Testis (tissue), 3 donors: Measurements from ENCODE around the gene SLC25A44. TPM values are rescaled to one million over a fixed set of nuclear protein-coding genes. Genes with fewer than 3 reads are reported as not detected.

Experiments used
- DNase-seq: peaks from one replicate; pipeline ENCODE4 v3.0.0-alpha.2; 2019
- H3K27ac ChIP-seq, 2 donors: fragments of 200-600 bp; sonication (generic); one replicate each; pipeline ENCODE4 v1.5.1; 2019
- H3K27me3 ChIP-seq: fragments of 200-600 bp; sonication (generic); one replicate; pipeline ENCODE4 v1.5.1; 2019
- H3K36me3 ChIP-seq: fragments of 200-600 bp; sonication (generic); one replicate; pipeline ENCODE4 v1.5.1; 2017; ENCODE audit warnings: low read depth; ENCODE audit errors: missing control alignments
- H3K4me1 ChIP-seq: fragments of 200-600 bp; sonication (generic); one replicate; pipeline ENCODE4 v1.5.1; 2019
- H3K4me3 ChIP-seq, 2 donors: fragments of 200-600 bp; sonication (generic); one replicate each; pipeline ENCODE4 v1.5.1; 2017 to 2019
- H3K9me3 ChIP-seq: fragments of 200-600 bp; sonication (generic); one replicate; pipeline ENCODE4 v1.5.1; 2017
- POLR2A ChIP-seq: fragments of 450-650 bp; IDR thresholded peaks from one replicate; pipeline ENCODE4 v1.6.1; 2017; ENCODE audit warnings: antibody characterized with exemption, mild to moderate bottlenecking, moderate library complexity
- WGBS, 2 donors: methylation state at CpG; one replicate each; pipeline ENCODE4 v1.1.5; 2018; 5-methylcytosine and 5-hydroxymethylcytosine counted together
- intact Hi-C: fragments of 100-400 bp; cut with DNase I; formaldehyde crosslinking; loops from one replicate; pipeline ENCODE4 v1.15.1; 2023; ENCODE audit warnings: low total_unique reads
- polyA plus RNA-seq: library from polyadenylated mRNA; stranded (reverse); fragments of 350-450 nt; fragmentation: Illumina TruSeq; extraction: RNeasy Lipid Tissue Mini Kit (QIAGEN cat#74804); gene quantifications from one replicate; pipeline ENCODE4 v1.2.3, GENCODE V29; 2014; ENCODE audit warnings: low read depth, low replicate concordance; ENCODE audit not compliant: insufficient read depth
- total RNA-seq, 2 donors: library from RNA; depleted of rRNA; stranded (reverse); fragments of >200 nt; gene quantifications; one replicate each; pipeline ENCODE4 v1.2.3, GENCODE V29; 2016
- TF ChIP-seq, protein P1 (sequence below), 3 experiments: fragments of 450-650 bp in 2 of 3; fragments of 200-600 bp in 1 of 3; sonication (generic) in 1 of 3; IDR thresholded peaks; one replicate each; pipeline ENCODE4 v1.5.1; 2016 to 2019; ENCODE audit warnings: antibody characterized with exemption in 3 of 3, mild to moderate bottlenecking in 2 of 3, moderate library complexity in 1 of 3

Gene SLC25A44
- total and polyA plus RNA-seq, 3 donors from 2014 or later, result 32.4 to 34.2 (median 32.8) TPM

DNA sequence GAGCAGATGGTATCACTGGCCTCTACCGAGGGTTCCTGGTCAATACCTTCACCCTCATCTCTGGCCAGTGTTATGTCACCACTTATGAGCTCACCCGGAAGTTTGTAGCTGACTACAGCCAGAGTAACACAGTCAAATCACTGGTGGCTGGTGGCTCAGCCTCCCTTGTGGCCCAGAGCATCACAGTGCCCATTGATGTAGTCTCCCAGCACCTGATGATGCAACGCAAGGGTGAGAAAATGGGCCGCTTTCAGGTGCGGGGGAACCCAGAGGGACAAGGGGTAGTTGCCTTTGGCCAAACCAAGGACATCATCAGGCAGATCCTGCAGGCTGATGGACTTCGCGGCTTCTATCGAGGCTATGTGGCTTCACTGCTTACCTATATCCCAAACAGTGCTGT lies 6.1 kb downstream of the SLC25A44 start:
- Histone ChIP-seq H3K4me3 (no peak overlapping the region), H3K36me3 (no peaks in the 10 kb centered on the region), H3K27ac (no peak overlapping the region), H3K27me3 (no peaks in the 10 kb centered on the region), H3K9me3 (no peaks in the 10 kb centered on the region), H3K4me1 (peaks cover 6% of the 10 kb centered on the region)
- DNase-seq, result no peak
- WGBS, 2 donors, result 77 to 96% methylated on average over 5 to 8 of the region's 8 CpGs
- intact Hi-C loops, result no loop called here
- TF ChIP-seq, protein P1, sequence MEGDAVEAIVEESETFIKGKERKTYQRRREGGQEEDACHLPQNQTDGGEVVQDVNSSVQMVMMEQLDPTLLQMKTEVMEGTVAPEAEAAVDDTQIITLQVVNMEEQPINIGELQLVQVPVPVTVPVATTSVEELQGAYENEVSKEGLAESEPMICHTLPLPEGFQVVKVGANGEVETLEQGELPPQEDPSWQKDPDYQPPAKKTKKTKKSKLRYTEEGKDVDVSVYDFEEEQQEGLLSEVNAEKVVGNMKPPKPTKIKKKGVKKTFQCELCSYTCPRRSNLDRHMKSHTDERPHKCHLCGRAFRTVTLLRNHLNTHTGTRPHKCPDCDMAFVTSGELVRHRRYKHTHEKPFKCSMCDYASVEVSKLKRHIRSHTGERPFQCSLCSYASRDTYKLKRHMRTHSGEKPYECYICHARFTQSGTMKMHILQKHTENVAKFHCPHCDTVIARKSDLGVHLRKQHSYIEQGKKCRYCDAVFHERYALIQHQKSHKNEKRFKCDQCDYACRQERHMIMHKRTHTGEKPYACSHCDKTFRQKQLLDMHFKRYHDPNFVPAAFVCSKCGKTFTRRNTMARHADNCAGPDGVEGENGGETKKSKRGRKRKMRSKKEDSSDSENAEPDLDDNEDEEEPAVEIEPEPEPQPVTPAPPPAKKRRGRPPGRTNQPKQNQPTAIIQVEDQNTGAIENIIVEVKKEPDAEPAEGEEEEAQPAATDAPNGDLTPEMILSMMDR (IDR thresholded peaks at IDR 0.05), result no peak
- no peak for TF ChIP-seq POLR2A

DNA sequence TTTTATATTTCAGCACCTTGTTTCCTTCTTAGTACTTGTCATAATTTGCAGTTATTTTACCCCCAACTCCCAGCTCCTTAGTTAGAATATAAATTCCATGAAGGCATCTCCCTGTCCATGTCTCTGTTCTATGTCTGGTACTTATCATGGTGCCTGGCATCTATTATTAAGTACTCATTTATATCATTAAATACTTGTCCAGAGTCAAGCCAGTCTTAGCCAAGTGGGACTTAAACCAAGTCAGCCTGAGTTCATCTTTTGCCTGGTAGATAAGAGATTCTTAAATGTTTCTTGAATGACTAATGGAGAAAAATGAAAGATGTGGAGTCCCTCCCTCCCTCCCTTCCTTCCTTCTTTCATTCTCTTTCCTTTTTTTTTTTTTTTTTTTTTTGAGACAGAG lies 9.4 kb downstream of the SLC25A44 start:
- Histone ChIP-seq H3K27ac (no peak overlapping the region), H3K9me3 (no peaks in the 10 kb centered on the region), H3K4me3 (no peak overlapping the region), H3K36me3 (no peaks in the 10 kb centered on the region), H3K27me3 (no peaks in the 10 kb centered on the region), H3K4me1 (peaks cover 3% of the 10 kb centered on the region)
- no peak for DNase-seq
- intact Hi-C loops, result no loop called here
- no peak for TF ChIP-seq POLR2A
- TF ChIP-seq, protein P1 (IDR thresholded peaks at IDR 0.05), result no peak

DNA sequence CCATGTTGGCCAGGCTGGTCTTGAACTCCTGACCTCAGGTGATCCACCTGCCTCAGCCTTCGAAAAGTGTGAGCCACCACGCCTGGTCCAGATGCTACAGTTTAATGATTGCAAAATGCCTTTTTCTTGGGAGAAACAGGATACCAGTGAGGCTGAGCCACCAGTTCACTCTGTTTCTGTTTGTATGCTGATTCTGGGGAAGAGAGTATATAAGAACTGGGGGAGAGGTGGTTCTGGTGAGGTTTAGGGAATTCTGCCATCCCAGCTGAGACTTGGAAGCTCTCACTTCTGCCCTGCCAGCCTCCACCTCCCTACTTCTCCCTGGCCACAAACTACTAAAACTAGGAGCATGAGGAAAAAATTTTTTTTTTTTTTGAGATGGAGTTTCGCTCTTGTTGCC lies 10.8 kb downstream of the SLC25A44 start:
- H3K9me3 ChIP-seq, result no peaks in the 10 kb centered on the region
- 95 to 98% methylated on average over 3 of the region's 3 CpGs for WGBS, 2 donors
- intact Hi-C loops, result no loop called here
- H3K4me3 ChIP-seq, result no peak overlapping the region
- no peak overlapping the region for H3K27ac ChIP-seq
- H3K27me3 ChIP-seq, result no peaks in the 10 kb centered on the region
- TF ChIP-seq POLR2A, result no peak
- TF ChIP-seq, protein P1 (IDR thresholded peaks at IDR 0.05), result no peak
- H3K36me3 ChIP-seq, result no peaks in the 10 kb centered on the region
- no peaks in the 10 kb centered on the region for H3K4me1 ChIP-seq
- DNase-seq, result no peak

DNA sequence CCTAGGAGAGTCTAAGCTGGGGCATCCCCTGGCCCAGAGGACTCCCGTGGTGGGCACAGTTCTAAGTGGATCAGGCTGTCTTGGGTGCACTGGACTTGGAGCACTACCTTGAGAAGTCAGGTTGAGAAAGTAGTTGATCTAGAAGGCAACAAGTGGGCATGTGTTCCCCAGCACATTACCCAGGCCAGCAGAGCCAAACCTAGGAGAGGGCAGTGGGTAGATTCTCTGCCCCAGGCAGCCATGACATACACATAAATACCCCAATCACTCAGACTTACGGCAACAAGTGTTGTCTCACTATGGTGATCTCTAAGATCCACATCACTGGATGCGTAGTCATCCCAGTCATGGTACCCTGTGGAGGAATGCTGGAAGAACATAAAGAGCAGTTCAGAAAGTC lies 17.3 kb downstream of the SLC25A44 start:
- intact Hi-C loops, result no loop called here
- H3K9me3 ChIP-seq, result no peaks in the 10 kb centered on the region

DNA sequence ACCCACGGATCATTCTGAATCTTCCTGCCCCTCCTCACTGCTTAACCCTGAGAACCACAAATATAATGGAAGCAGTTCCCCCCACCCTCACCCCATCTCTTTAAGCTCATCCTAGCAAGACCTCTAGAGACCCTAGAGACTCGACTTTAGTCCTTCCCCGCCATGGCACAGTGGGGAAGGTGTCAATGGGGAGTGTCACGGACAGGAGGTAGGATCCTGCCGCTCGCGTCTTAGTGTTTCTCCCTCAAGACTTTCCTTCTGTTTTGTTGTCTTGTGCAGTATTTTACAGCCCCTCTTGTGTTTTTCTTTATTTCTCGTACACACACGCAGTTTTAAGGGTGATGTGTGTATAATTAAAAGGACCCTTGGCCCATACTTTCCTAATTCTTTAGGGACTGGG lies 18.2 kb downstream of the SLC25A44 start:
- Histone ChIP-seq H3K4me1 (peaks cover 15% of the 10 kb centered on the region), H3K27me3 (no peaks in the 10 kb centered on the region), H3K9me3 (no peaks in the 10 kb centered on the region), H3K27ac (peak overlapping the region; percentile 94 to 95), H3K4me3 (peak overlapping the region in 1 of 2 donors; percentile 70), H3K36me3 (no peaks in the 10 kb centered on the region)
- WGBS, 2 donors, result 56 to 65% methylated on average over 9 of the region's 9 CpGs
- intact Hi-C loops, result no loop called here
- no peak for TF ChIP-seq POLR2A
- TF ChIP-seq, protein P1 (IDR thresholded peaks at IDR 0.05), result no peak
- DNase-seq, result no peak

More for the DNA sequence above, 17.3 kb downstream of the SLC25A44 start:
- H3K27me3 ChIP-seq, result no peaks in the 10 kb centered on the region
- H3K27ac ChIP-seq, result no peak overlapping the region
- TF ChIP-seq POLR2A, result no peak
- TF ChIP-seq, protein P1 (IDR thresholded peaks at IDR 0.05), result no peak
- H3K4me3 ChIP-seq, result no peak overlapping the region
- no peaks in the 10 kb centered on the region for H3K36me3 ChIP-seq
- no peak for DNase-seq
- WGBS, 2 donors, result 88 to 94% methylated on average over 2 to 3 of the region's 3 CpGs
- H3K4me1 ChIP-seq, result peaks cover 15% of the 10 kb centered on the region
